GM12891 (cell line): ENCODE results near the gene CYTL1.

Experiments used
- DNase-seq: peaks from one replicate; pipeline ENCODE4 v3.0.0; 2011; ENCODE audit warnings: low spot score; ENCODE audit not compliant: insufficient read length
- FAIRE-seq: peaks from 2 replicates; lab custom pipeline; 2011; peaks lifted over from hg19 to GRCh38; lab: Jason Lieb, UNC
- PAX5 ChIP-seq: IDR thresholded peaks from 2 replicates; pipeline ENCODE4 v1.6.1; 2011; ENCODE audit warnings: low read length, moderate library complexity, mild to moderate bottlenecking; ENCODE audit not compliant: insufficient read depth, severe bottlenecking
- POLR2A ChIP-seq: IDR thresholded peaks from 2 replicates; pipeline ENCODE4 v1.6.1; 2011; ENCODE audit warnings: low read depth, low read length, control low read depth
- POLR2AphosphoS5 ChIP-seq: IDR thresholded peaks from 2 replicates; pipeline ENCODE4 v1.6.1; 2011; ENCODE audit warnings: low read depth, low read length, control low read depth
- POU2F2 ChIP-seq: IDR thresholded peaks from 2 replicates; pipeline ENCODE4 v1.6.1; 2011; ENCODE audit warnings: low read depth, mild to moderate bottlenecking, control low read depth, low read length, moderate library complexity
- SPI1 ChIP-seq: IDR thresholded peaks from 2 replicates; pipeline ENCODE4 v1.6.1; 2011; ENCODE audit warnings: low read depth, low read length, control low read depth
- TAF1 ChIP-seq: IDR thresholded peaks from 2 replicates; pipeline ENCODE4 v1.6.1; 2011; ENCODE audit warnings: low read depth, low read length, control low read depth

CYTL1 gene

GRCh38 chr4:4981827-4982226 is 37.4 kb downstream of the CYTL1 start:
- FAIRE-seq (no peak), DNase-seq (no peak)
- TF ChIP-seq POU2F2 (no peak), SPI1 (no peak), POLR2A (no peak), TAF1 (no peak), PAX5 (no peak), POLR2AphosphoS5 (no peak)

GRCh38 chr4:4981427-4981826 is 37.8 kb downstream of the CYTL1 start:
- DNase-seq: no peak
- FAIRE-seq: no peak
- TF ChIP-seq POLR2A (no peak), POU2F2 (no peak), PAX5 (no peak)

GRCh38 chr4:4980621-4981230 is 38.5 kb downstream of the CYTL1 start:
- DNase-seq (no peak), FAIRE-seq (no peak)
- TF ChIP-seq PAX5: no peak
- TF ChIP-seq POU2F2: no peak
- no peak for TF ChIP-seq SPI1
- no peak for TF ChIP-seq POLR2A
- TF ChIP-seq TAF1: no peak
- TF ChIP-seq POLR2AphosphoS5: no peak

GRCh38 chr4:4979971-4980370 is 39.3 kb downstream of the CYTL1 start:
- no peak for DNase-seq
- TF ChIP-seq SPI1: no peak
- no peak for TF ChIP-seq POLR2A
- no peak for FAIRE-seq

GRCh38 chr4:4974727-4975126 is 44.5 kb downstream of the CYTL1 start:
- no peak for FAIRE-seq
- TF ChIP-seq TAF1 (no peak), POU2F2 (no peak), POLR2A (no peak), SPI1 (no peak), PAX5 (no peak), POLR2AphosphoS5 (no peak)
- DNase-seq: no peak

- TF ChIP-seq PAX5 (no peak), POLR2A (no peak), SPI1 (no peak), POLR2AphosphoS5 (no peak), TAF1 (no peak), POU2F2 (no peak)
- no peak for DNase-seq
- no peak for FAIRE-seq
Measured at GRCh38 chr4:4971796-4972195, 47.5 kb downstream of the CYTL1 start.

GRCh38 chr4:4969298-4969697 is 50.0 kb downstream of the CYTL1 start:
- FAIRE-seq: no peak
- TF ChIP-seq POLR2AphosphoS5 (no peak), TAF1 (no peak), POU2F2 (no peak), PAX5 (no peak), POLR2A (no peak), SPI1 (no peak)
- no peak for DNase-seq

GRCh38 chr4:4968161-4968725 is 51.0 kb downstream of the CYTL1 start:
- TF ChIP-seq SPI1: no peak
- TF ChIP-seq POU2F2: no peak
- no peak for TF ChIP-seq TAF1
- TF ChIP-seq POLR2AphosphoS5: no peak
- TF ChIP-seq PAX5: no peak
- no peak for TF ChIP-seq POLR2A
- no peak for DNase-seq
- FAIRE-seq: no peak
